Fibroblast of mammary gland (primary cell): ENCODE results near the gene SMARCD1.

Experiments used
- DNase-seq: peaks from one replicate; pipeline ENCODE4 v3.0.0-alpha.2; 2010; ENCODE audit warnings: low read depth
- H3K4me3 ChIP-seq: 2 replicates; pipeline ENCODE4 v1.5.1; 2011; ENCODE audit warnings: low read depth, mild to moderate bottlenecking, low read length, moderate library complexity; ENCODE audit not compliant: control insufficient read depth
- TF ChIP-seq, protein P1 (sequence below): conservative IDR thresholded peaks from 2 replicates; pipeline ENCODE4 v1.5.1; 2011; ENCODE audit warnings: low read depth, low read length, inconsistent platforms; ENCODE audit not compliant: control insufficient read depth, insufficient read depth

The SMARCD1 gene

DNA sequence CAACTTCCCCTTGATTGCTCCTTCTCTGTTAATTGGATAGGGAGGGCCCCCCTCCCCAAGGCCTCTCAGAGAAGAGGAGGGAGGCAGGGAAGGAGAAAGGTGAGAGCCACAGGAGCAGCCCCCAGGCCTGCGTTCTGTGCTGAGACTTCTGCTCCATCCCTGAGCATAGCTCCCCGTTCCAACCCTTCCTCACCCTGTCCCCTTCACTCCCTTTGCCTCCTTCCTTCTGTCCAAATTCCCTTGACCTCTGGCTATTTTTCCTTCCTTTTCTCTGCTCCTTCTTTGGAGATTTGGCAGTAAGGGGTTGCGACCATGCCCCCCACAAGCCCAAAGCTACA is 28.5 kb upstream of the SMARCD1 start:
- DNase-seq = no peak
- no peak overlapping the region for H3K4me3 ChIP-seq
- TF ChIP-seq, protein P1, sequence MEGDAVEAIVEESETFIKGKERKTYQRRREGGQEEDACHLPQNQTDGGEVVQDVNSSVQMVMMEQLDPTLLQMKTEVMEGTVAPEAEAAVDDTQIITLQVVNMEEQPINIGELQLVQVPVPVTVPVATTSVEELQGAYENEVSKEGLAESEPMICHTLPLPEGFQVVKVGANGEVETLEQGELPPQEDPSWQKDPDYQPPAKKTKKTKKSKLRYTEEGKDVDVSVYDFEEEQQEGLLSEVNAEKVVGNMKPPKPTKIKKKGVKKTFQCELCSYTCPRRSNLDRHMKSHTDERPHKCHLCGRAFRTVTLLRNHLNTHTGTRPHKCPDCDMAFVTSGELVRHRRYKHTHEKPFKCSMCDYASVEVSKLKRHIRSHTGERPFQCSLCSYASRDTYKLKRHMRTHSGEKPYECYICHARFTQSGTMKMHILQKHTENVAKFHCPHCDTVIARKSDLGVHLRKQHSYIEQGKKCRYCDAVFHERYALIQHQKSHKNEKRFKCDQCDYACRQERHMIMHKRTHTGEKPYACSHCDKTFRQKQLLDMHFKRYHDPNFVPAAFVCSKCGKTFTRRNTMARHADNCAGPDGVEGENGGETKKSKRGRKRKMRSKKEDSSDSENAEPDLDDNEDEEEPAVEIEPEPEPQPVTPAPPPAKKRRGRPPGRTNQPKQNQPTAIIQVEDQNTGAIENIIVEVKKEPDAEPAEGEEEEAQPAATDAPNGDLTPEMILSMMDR = no peak

DNA sequence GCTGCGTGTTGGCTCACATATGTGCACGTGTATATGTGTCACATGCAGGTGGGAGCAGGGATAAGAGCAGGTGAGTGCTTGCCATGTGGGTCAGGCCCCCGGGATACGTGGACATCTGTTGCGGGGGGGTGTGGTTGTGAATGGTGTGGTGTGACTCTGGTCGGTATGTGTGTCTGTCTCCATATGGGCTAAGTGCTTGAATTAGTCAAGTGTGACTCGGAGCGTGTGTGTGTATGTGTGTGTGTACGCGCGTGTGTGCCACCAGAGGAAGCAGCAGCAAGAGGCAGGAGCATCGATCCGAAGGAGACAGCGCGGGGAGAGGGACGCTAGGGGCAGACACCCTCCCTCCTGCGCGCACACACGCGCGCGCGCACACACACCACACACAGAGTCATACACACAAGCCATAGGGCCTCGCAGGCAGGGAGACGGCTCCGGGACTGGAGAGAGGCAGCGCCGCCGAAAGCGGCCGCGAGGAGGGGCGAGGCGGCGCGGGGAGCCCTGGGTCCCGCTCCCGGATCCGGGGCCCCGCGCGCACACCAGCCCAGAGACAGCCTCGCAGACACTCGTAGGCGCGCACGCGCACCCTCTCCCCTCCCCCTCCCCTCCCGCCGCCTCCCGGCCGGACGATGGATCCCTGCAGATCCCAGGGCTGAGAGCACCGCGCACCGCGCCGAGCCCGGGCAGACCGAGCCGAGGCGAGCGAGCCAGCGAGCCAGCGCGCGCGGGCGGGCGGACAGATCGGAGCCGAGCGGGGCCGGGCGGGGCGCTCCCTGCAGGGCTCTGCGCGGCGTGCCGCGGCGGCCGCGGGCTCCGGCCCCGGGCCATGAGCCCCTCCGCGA is 27.9 kb upstream of the SMARCD1 start, which contains the start of gene ASIC1:
TSS of gene ASIC1 (plus strand) at position 597 of the 842 bp plus-strand sequence. CDS start 1,171 bp downstream, outside the sequence.
- peak; percentile 52 for DNase-seq
- TF ChIP-seq, protein P1 = no peak
- H3K4me3 ChIP-seq = peak within 1 kb of the TSS; percentile 46

DNA sequence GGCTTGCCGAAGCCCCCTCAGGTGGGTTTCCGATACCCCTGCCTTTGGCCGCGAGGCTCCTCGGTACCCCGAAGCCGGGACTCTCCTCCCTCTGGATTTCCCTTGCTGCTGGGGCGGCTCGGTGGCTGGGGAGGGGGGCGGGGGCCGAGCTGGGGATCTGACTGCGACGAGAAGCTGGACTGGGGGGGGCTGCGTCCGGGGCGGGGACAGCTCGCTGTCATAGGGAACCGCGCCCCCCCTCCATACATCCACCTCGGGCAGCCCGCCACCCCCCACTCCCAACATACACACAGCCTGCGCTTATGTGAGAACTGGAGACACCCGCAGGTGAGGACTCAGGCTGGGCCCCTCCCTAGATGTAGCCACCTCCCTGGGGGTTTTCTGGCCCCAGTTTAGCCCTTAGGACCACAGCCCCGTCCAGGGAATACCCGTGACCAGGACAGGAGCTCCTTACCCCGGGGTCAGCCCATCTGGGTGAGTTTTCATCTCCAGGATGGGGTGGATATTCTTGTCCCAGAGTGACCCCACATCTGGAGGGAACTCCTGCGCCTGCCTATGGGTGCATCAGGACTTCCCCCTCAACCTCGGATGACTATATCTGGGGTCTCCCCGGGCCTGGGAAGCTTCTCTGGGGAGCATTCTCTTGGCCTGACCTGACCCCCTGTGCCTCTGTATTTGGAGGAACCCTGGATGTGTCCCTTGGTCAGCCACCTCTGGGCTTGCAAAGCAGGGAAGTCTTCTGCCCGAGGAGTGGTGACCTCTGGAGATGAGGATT is 27.1 kb upstream of the SMARCD1 start:
- no peak for DNase-seq
- TF ChIP-seq, protein P1 = no peak
- peak overlapping the region; percentile 39 for H3K4me3 ChIP-seq

DNA sequence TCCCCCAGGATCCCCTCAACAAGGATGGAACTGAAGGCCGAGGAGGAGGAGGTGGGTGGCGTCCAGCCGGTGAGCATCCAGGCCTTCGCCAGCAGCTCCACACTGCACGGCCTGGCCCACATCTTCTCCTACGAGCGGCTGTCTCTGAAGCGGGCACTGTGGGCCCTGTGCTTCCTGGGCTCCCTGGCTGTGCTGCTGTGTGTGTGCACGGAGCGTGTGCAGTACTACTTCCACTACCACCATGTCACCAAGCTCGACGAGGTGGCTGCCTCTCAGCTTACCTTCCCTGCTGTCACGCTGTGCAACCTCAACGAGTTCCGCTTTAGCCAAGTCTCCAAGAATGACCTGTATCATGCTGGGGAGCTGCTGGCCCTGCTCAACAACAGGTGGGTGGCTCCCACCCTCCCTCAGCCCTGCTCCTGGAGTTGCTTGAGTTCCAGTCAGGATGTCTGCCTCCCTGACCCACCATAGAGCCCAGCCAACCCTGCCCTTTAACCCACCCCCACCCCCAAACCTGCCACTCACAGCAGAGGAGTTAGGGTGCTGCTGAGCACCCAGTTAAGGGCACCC is 26.3 kb upstream of the SMARCD1 start:
- TF ChIP-seq, protein P1 = no peak
- DNase-seq = no peak
- H3K4me3 ChIP-seq = no peak overlapping the region

DNA sequence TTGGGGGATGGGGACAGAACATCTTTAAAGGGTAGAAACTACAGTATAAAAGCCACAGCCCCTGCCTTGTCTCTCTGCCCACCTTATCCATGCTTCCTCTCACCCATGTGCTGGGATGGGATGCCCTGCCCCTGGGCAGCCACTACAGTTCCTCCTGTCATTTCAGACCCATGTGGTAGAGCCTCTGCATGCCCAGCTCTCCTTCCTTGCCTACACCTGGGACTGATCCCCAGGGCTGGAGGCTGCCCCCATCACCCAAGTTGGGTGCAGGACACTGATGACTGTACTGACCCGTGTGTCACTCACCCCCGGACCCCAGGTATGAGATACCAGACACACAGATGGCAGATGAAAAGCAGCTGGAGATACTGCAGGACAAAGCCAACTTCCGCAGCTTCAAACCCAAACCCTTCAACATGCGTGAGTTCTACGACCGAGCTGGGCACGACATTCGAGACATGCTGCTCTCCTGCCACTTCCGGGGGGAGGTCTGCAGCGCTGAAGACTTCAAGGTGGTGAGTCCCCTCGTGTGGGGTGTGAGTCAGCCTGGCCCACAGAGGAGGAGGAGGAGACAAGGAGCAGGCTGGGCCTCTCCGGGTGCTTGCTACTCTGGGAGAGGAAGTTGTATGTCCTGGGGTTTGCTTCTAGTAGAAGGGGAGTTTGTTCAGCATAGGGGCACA is 25.6 kb upstream of the SMARCD1 start:
- no peak overlapping the region for H3K4me3 ChIP-seq
- DNase-seq = no peak
- TF ChIP-seq, protein P1 = no peak

DNA sequence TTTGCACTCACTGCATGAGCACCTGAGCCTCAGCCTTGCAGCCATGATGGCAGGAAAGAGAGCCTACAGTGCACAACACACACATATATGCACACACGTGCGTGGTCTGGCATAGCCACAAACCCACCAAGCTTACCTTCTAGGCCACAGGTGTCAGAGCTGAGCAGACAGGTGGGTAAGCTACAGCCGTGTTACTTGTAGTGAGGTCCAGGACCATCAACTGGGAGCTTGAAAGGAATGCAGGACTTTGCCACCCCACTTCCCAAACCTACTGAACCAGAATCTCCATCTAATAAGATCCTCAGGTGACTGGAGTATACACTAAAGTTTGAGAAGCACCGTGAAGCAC is 25.0 kb upstream of the SMARCD1 start:
- TF ChIP-seq, protein P1 = no peak
- DNase-seq = no peak
- no peak overlapping the region for H3K4me3 ChIP-seq
